Activated CD4-positive, CD25-positive, alpha-beta regulatory T cell treated with anti-CD3 and anti-CD28 coated beads, Interleukin-2, amount 50 U/mL, for 16 hours (primary cell): ENCODE results near the gene PCSK2.

Source experiments
- DNase-seq: peaks from one replicate; pipeline ENCODE4 v3.0.0-alpha.2; 2020; ENCODE audit warnings: low read depth, low spot score

The PCSK2 gene

DNA sequence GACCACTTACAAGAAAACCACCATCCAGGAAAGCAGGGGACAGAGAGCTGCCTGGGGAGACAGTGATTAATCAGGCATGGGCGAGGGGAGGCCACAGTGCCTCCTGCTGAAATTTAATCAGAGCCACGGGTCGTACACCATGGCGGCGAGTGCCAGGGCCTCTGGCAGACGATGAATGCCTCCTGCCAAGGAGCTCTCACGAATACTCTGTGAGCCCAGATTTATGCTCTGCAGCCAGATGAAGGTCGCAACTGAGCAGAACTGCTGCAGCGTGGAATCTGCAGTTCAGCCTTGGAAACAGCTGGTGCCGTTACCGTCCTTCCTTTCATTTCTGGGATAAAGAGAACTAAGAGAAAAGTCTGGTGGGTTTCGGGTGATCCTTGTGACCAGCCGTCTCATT is 218.7 kb downstream of the PCSK2 start:
- no peak for DNase-seq

DNA sequence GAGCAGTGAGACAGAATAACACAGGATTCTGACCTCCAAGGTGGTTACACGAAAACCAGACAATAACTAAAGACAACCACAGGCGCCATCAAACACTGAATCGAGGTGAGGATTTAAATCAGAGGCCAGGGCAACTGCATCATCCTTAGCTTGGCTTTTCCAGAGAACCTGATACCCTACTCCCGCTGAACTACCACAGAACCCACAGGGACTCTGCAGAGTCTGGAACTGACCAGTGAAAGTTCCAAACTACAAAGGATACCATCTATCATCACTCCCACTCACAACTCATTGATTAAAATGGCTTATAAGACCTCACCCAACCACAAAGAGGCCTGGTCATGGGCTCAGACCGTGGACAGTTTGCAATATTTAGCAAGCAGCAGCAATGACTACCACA is 219.3 kb downstream of the PCSK2 start:
- DNase-seq, result no peak

DNA sequence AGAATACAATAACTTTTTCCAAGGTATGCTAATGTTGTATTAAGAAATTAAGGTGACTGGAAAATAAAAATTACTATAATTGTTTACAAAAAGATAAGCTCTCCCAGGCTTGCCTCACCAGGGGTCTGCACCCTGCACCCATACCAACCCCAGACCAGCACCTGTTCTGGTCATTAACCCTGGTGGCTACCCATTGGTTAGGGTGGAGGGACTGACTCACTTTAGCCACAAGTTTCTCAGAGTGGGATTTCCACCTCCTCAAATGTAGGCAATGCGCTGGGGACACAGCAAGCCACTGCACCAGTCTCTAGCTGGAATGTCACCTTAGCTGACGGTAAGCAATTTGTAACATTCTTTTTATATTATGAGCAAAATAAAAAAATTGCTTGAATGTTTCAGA is 221.2 kb downstream of the PCSK2 start:
- DNase-seq, result no peak

DNA sequence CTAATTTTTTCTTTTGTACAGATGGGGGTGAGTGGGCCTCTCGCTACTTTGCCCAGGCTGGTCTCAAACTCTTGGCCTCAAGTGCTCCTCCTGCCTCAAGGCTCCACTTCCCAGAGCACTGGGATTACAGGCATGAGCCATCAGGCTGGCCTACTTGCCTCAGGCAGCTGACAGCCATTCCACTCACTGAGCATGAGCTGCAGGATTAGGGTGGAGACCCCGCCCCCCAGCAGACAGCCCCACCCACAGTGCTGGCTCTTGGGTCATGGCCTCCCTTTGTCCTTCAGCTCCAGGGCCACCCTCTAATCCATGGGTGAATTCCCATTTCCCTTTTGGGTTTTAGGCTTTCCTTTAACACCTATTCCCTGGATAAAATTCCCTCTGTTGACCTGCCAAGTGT is 222.2 kb downstream of the PCSK2 start:
- DNase-seq, result no peak

DNA sequence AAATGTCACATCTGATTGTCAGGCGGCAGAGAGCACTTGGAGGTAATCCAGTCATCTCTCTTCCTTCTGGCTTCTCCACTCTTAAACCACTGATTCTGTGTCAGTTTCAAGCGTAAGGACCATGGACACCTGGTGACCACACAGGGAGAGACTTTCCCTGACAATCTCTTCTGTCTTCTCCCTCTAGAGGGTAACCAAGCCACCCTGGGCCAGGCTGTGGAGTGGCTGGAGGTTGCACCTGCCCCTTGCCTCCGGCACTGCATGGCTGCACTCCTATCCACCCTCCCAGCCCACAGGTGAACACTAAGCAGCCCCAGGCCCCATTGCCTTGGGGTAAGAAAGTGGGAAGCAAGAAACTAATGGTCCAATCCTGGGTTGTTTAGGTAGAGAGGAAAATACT is 225.6 kb downstream of the PCSK2 start:
- DNase-seq, result no peak

DNA sequence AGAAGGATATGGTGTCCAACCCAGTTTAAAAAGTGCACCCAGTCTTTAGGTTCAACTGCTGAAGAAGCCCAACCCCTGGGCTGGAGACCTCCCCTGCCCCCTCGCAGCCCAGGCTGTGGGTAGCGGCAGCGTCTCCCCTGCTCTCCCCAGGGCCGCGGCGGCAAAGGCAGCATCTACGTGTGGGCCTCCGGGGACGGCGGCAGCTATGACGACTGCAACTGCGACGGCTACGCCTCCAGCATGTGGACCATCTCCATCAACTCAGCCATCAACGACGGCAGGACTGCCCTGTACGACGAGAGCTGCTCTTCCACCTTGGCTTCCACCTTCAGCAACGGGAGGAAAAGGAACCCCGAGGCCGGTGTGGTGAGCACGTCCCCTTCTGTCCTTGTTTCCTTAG is 226.8 kb downstream of the PCSK2 start:
- no peak for DNase-seq

DNA sequence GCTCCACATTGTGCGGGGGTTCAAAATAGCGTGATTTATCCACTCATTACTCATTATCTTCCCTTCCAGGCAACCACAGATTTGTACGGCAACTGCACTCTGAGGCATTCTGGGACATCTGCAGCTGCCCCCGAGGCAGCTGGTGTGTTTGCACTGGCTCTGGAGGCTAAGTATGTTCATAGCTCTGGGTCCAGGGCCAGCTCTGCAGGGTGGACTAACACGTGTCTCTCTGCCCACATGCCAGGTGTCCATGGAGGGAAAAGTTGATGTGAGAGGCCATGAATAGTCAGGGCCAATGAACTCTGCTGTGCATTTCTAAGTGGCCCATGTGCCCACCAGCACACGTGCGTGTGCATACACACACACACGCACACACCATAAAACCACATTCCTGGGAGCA is 229.4 kb downstream of the PCSK2 start:
- no peak for DNase-seq

DNA sequence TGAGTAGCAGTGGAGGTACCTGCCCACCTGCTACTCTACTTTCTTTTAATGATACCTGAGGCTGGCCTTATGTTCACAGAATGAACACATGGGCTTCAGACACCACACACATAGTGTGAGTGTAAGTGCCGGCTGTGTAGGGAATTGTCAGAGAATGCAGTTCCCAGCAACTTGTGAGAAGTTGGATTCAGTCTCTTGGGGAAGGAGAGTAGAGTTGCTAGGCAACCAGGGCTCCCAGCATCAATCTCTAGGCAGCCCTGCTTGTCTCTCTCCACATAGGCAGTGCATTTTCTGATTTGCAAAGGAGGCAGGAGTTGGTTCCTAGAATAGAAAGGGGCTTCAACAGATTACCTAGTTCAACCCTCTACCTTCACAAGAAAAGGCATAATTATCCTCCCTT is 230.2 kb downstream of the PCSK2 start:
- no peak for DNase-seq

DNA sequence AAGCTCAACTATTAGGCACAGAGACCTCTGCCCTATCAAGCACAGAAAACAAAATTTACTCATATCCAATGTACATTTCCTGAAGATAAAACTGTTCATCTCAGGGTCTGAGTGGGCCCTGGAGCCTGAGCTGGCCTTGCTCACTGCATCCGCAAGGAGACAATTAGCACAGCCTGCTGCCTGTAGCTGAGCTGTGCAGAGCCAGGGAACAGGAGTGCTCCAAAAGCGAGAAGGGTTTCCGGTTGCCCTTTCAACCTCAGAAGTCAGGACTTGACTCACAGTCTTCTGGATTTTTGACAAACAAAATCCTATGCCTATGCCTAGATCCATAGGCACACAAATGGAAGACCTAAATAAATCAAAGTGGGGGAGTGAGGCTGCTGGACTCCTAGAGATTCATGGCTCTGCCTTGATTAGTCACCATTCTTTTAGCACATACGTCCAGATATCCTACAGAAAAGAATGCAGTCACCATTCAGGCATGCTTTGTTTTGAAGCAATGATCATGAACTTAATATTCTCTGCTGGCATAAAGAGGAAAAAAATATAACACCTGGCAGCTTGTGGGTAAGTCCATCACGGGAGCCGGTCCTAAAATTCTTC is 230.8 kb downstream of the PCSK2 start:
- no peak for DNase-seq

DNA sequence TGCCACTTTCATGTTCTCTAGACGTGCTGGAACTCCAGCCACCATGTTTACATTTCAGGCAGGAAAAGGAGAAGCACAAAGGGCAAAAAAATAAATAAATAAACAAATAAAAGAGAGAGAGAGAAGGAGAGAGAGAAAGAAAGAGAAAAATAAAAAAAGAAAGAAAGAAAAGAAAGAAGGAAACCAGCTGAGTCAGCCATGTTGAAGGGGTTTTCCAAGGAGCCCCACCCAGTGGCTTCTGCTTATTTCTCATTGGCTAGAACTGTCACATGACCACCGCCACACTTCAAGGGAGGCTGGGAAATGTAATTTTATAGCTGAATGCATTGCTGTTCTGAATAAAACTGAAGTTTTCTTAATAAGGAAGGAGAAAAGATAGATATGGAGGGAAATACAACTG is 233.3 kb downstream of the PCSK2 start:
- no peak for DNase-seq

DNA sequence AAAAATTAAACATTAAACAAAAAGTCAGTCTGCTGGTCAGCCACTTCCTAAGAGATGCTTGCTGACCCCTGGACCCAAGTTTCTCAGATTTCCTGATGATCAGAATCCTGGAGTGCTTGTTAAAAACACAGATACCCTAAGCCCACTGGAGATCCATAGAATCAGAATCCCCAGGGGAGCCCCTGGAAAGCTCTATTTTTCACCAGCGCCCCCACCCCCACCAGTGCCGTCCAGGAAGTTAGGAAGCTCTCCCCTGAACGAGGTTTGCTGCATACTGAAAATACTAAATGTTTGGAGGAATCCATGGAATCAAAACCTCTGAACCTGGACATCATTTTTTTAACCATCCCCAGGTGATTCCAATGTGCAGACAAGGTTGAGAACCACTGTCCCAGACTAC is 235.1 kb downstream of the PCSK2 start:
- DNase-seq, result no peak

DNA sequence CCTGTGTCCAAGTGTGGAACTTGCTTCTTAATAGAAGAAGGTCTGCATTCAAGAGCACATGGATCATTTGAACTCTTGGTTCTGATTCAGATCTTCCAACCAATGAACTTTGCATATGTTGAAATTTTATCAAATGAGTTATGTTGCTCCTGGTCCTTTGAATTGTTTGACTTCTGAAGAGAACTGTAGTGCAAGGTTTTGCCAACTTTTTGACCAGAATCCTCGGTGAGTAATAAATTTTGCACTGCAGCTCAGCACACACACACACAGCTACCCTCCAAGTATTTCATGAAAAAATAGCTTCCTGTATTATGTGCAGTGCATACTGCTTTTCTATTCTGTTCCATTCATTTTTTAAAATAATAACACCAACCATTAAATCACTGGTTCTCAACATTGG is 236.9 kb downstream of the PCSK2 start:
- DNase-seq, result no peak

DNA sequence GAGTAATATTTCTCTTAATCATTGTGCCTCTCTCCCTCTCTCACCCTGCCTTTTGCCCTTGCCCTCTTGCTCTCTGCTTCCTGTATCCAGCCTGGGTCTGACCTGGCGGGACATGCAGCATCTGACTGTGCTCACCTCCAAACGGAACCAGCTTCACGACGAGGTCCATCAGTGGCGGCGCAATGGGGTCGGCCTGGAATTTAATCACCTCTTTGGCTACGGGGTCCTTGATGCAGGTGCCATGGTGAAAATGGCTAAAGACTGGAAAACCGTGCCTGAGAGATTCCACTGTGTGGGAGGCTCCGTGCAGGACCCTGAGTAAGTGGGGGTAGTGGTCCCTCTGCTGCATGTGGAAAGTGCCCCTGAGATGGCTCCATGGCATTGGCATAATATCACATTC is 238.4 kb downstream of the PCSK2 start:
- no peak for DNase-seq

DNA sequence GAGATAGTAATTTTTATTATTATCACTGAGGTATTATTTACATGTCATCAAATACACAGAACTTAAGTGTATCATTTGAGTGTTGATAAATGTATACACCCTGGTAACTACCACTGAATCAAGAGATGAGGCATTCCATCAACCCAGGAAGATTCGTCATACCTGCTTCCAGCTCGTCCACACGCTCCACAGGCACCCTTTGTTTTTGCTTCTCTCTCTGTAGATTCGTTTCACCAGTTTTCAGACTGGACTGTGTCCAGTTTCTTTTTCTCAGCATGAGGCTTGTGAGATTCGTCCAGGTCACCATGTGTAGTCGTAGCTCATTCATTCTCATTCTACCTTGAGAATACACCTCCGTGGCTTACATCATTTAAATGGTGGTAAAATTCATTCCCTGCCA is 239.8 kb downstream of the PCSK2 start:
- DNase-seq, result no peak

DNA sequence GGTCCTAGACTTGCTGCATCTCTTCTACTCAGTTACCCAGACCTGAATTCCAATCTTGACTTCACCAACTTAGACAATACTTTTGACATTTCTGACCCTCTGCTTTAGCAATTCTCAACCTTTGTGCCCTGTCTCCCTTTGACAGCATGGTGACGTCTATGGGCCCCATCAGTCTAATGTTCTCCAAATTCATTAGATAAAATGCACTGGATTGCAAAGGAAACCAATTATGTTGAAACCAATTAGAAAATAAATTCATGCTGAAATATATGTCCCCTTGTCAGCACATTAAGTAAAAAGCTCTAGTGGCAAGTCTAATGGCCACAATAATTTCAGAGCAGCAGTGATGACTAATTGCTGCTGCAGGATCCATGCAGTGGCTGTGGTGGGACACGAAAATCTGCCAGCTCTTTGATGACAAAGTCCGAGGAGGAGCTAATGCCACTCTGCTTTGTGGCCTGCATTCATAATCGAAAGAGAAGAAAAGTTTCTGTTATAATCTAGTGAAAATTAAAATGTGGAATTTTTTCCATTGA is 240.3 kb downstream of the PCSK2 start:
- DNase-seq, result no peak

DNA sequence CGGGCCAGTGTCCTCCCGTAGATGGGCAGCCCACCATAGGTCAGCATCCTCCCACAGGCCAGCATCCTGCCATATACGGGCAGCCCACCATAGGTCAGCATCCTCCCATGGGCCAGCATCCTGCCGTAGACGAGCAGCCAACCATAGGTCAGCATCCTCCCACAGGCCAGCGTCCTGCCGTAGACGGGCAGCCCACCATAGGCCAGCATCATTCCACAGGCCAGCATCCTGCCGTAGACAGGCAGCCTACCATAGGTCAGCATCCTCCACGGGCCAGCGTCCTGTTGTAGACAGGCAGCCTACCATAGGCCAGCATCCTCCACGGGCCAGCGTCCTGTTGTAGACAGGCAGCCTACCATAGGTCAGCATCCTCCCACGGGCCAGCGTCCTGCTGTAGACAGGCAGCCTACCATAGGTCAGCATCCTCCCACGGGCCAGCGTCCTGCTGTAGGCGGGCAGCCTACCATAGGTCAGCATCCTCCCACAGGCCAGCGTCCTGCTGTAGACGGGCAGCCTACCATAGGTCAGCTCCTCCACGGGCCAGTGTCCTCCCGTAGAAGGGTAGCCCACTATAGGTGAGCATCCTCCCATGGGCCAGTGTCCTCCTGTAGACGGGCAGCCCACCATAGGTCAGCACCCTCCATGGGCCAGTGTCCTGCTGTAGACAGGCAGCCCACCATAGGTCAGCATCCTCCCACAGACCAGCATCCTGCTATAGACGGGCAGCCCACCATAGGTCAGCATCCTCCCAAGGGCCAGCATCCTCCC is 241.4 kb downstream of the PCSK2 start:
- no peak for DNase-seq

DNA sequence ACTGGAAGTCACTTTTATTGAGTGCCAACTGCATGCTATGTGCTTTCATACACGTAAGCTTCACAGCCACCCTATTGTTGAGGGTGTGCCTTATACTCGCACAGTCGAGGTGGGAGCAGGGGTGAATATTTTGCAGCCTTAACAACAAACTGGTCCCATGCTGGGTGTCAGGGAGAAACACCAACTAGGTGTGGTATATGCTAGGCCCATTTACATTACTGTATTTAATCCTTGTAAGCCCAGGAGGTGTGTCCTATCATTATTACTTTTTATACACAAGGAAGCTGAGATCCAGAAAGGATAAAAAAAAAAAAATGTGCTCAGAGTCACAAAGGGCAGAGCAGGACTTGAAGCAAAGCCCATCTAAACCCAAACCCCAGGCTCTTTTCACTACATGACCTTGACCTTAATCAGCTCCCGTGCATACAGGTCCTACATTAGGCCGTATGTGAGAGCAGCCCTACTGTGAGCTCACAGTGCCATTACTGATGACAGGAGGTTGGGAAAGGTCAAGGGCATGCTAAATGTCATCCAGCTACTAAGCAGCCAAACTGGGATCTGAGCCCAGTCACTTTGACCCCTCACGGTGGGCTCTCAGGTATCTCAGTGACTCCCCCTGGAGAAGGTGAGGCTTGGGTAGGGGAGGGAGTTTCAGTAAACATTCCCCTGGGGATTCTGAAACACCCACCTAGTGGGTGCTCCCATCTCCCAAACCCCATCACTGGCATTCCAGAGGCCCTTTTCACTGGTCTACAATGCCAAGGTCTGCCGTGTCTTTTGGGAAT is 242.6 kb downstream of the PCSK2 start:
- no peak for DNase-seq

DNA sequence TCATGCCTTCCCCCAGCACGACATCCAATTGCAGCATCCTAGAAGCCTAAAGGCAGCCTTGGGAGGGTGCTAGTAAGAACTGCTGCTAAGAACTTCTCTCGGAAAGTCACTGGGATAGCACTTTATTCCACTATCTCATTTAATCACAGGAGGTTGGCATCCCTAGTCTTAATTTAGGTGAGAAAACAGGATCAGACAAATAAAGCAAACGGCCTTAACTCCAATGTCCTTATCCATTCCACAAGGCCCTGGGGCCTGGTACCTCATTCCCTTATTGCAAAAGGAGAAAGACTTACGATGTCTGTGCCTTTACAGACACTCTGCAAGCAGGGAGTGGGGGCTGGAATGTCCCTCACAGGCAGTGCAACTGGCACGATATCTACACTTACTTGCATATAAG is 243.7 kb downstream of the PCSK2 start:
- no peak for DNase-seq

DNA sequence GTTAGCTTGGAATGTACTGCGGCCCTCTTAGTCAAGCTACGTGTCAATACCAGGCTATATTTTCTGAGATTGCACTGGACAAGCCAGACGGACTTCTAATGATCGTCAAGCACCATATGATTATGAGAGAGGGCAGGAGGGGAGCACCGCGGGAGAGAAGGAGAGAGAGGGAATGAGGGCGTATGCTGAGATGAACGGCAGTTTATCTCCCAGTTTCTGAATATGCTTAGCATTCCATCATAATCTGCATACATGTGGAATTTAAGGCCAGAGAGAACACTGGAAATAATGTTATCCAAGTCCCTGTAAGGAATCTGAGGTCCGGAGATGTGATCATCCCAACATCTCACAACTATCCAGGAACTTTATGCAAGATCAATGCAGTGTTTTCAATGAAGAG is 244.1 kb downstream of the PCSK2 start:
- no peak for DNase-seq

DNA sequence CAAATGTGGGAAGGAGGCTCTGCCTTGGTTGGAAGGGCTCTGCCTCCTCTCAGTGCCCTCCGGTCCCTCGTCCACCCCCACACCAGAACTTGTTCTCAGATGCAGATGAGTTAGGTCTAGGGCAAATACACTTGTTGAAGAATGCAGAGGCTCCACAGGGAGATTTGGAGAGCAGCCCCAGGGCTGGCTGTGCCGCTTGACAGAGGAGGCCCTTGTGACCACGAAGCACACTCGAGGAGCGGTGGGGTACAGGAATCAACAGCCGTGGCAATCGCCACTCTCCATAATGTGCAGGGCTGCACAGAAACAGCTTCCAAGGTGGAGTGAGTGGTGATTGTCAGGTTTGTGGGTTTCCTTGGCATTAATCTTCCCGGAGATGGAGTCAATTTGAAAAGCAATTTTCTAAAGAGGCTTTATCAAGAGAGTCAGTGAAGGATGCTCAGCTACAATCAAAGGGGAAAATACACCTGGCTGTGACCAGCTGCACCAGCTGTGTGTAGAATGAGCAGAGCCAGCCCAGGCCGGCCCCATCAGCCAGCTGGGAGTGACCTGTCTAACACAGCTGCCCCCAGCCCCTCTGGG is 244.9 kb downstream of the PCSK2 start:
- no peak for DNase-seq

DNA sequence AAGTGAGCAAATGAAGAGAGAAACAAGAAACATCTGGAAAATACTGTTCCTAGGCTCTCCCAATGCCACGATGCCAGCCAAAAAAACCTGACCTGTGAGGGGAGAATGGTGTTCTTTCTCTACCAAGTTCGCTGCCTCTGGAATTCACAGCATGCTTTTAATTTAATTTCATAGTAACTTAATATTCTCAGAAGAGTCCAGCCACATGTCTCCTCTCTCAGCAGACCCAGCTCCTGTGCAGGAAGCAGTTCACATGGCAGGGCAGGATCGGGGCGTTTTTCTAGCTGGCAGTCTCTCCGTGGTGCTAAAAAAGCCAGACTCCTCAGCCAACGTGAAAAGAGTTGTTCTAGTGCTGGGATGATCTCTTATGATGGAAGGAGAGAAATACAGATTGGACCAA is 246.8 kb downstream of the PCSK2 start:
- no peak for DNase-seq

DNA sequence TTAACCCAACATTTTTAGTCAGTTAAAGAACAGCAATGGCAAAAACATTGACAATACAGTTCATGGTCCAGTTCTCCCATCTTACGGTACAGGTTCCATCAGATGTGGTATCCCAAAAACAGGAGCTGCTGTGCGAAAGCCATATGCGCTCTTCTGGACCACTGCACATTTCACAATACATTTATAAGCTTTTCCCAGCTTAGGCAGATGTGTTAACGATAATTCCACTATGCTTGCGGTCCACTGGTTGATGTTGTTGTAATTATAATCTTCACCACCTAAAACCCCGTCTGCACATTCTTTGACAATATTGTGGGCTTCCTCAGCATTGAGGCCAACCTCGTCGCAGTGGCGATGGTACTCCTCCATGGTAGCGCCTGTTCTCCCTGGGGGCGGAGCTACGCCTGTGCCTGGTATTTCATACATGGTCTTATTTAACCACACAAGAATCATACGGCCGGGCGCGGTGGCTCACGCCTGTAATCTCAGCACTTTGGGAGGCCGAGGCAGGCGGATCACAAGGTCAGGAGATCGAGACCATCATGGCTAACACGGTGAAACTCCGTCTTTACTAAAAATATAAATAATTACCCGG is 252.3 kb downstream of the PCSK2 start:
- no peak for DNase-seq
